ENCODE data around the gene CASP1. TPM values are rescaled to one million over a fixed set of nuclear protein-coding genes. Genes with fewer than 3 reads are reported as not detected.

CASP1 gene
- total RNA-seq, 2 experiments from 2014 or later, result 31.9 to 32.4 TPM

DNA sequence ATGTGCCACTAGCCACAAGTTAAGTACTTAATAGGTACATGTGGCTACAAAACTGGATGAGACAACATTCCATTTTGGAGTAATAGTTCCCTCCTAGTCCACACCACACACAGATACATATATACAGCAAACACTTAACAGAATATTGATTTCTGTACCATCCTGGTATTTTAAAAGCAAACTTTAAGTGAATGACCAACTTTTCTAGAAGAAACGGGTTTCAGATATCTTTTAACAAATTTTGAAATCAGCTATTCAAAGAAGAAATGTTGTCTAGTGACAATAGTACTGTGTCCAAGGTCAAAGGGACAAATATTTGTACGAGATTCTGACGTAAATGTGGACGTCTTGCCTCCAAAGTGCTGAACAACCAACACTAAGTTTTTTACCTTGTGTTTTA lies 22.5 kb upstream of the CASP1 start:
- no peak overlapping the region for H3K4me3 Mint-ChIP-seq
- H3K27ac Mint-ChIP-seq, result no peak overlapping the region
- intact Hi-C loops (cut with micrococcal nuclease), result no loop called here
- DNase-seq, result no peak
- CTCF ChIA-PET, result no interaction called here
- POLR2A ChIA-PET, result no interaction called here
- no peaks in the 10 kb centered on the region for H3K4me1 Mint-ChIP-seq (ENCODE audit: low read depth)
- ATAC-seq, result no peak
- no peaks in the 10 kb centered on the region for H3K27me3 Mint-ChIP-seq
- H3K36me3 Mint-ChIP-seq (ENCODE audit: low read depth), result no peaks in the 10 kb centered on the region
- TF ChIP-seq CTCF (IDR thresholded peaks at IDR 0.05), result no peak
- no peaks in the 10 kb centered on the region for H3K9me3 Mint-ChIP-seq

DNA sequence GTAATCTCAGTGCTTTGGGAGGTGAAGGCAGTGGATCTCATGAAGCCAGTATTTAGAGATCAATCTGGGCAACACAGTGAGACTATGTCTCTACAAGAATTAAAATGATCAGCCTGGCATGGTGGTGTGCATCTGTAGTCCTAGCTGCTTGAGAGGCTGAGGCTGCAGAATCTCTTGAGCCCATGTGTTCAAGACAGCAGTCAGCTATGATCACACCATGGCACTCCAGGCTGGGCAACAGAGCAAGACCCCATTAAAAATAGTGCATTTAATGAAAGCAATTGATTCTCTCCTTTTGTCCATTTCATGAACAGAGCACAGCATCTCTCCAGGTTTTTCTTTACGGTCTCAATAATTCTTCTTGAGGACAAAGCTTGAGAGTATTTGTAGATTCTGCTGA lies 21.5 kb upstream of the CASP1 start:
- TF ChIP-seq CTCF (IDR thresholded peaks at IDR 0.05), result no peak
- no peak for DNase-seq
- no peaks in the 10 kb centered on the region for H3K36me3 Mint-ChIP-seq (ENCODE audit: low read depth)

DNA sequence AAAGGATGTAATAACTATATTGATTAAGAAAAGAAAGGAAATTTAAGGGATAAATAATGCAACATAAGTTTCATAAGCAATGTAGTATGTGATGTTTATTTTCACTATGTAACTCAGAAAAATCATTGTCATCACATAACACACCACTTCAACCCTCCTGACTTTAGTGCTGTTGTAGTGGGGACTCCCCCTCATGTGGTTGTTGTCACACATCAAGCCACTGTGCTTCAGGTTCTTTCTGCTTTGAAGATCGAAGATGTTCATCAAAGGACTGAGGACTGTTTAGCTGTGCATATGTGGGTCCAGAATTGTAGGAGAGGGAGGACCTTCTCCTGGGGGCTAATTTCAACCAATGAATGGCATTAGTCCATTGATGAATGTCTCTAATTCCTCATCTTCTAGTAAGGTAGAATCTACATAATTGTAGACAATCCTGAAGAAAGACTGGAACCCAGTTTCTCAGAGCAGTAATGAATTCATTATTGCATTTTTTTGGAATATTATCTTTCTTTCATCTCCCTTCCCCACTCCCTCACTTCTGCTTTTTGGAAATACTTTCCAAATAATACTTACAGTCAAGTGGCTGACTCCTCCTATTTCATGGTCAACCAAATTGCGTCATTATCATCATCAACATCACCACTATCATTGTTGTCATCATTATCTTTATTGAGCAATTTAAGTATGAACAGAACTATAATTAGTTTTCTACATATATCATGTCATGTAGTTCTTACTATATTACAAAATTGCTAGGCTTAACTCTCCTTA lies 20.0 kb upstream of the CASP1 start:
- H3K27me3 Mint-ChIP-seq, result no peaks in the 10 kb centered on the region
- H3K4me3 Mint-ChIP-seq, result no peak overlapping the region
- H3K4me1 Mint-ChIP-seq (ENCODE audit: low read depth), result no peaks in the 10 kb centered on the region
- POLR2A ChIA-PET, result no interaction called here
- CTCF ChIA-PET, result no interaction called here
- intact Hi-C loops (cut with micrococcal nuclease), result no loop called here
- ATAC-seq, result peak; percentile 49
- DNase-seq, result no peak
- H3K9me3 Mint-ChIP-seq, result no peaks in the 10 kb centered on the region
- H3K36me3 Mint-ChIP-seq (ENCODE audit: low read depth), result no peaks in the 10 kb centered on the region
- no peak for TF ChIP-seq CTCF (IDR thresholded peaks at IDR 0.05)
- no peak overlapping the region for H3K27ac Mint-ChIP-seq

More for the DNA sequence above, 21.5 kb upstream of the CASP1 start:
- intact Hi-C loops (cut with micrococcal nuclease), result no loop called here
- ChIA-PET CTCF (no interaction called here), POLR2A (no interaction called here)
- H3K4me1 Mint-ChIP-seq (ENCODE audit: low read depth), result no peaks in the 10 kb centered on the region
- ATAC-seq, result no peak
- no peaks in the 10 kb centered on the region for H3K9me3 Mint-ChIP-seq
- no peak overlapping the region for H3K4me3 Mint-ChIP-seq
- H3K27ac Mint-ChIP-seq, result no peak overlapping the region
- no peaks in the 10 kb centered on the region for H3K27me3 Mint-ChIP-seq

DNA sequence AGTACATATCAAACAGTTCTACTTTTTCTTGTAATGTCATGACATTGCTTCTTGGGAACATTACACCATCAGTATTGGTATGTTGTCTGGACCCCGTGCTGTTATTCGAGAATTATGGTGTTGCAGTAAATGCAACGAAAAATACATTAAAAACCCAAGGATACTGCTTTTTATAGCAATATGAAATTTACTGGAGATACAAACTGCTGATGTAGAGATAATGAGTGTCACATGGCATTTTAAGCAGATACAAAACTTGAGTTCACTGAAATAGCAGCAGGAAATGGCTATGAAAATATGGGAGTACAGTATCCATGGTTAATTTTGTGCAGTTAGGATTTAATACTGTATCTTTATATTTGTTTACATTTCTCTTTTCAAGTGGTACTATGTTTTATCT lies 17.5 kb upstream of the CASP1 start:
- no peaks in the 10 kb centered on the region for H3K36me3 Mint-ChIP-seq (ENCODE audit: low read depth)
- no peak for ATAC-seq
- ChIA-PET POLR2A (no interaction called here), CTCF (no interaction called here)
- TF ChIP-seq CTCF (IDR thresholded peaks at IDR 0.05), result no peak
- no peaks in the 10 kb centered on the region for H3K27me3 Mint-ChIP-seq
- H3K9me3 Mint-ChIP-seq, result no peaks in the 10 kb centered on the region
- H3K4me3 Mint-ChIP-seq, result no peak overlapping the region
- H3K27ac Mint-ChIP-seq, result no peak overlapping the region
- no peaks in the 10 kb centered on the region for H3K4me1 Mint-ChIP-seq (ENCODE audit: low read depth)
- intact Hi-C loops (cut with micrococcal nuclease), result no loop called here
- DNase-seq, result no peak

DNA sequence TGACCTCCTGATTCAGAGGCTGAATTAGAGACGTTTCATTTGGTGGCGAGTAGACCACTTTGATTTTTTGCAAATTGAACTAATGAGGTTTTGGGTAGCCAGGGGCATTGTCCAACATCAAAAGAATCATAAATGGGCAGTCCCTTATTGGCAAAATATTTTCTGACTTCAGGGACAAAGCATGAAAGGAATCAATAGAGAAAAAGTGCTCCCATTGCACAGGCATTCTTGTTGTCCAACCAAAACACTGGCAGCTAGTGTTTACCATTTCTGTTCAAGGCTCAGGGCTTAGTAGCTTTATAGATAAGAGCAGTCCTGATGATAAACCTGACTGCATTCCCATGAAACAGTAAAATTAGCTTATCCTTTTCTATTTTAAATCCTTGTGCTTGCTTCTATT lies 16.6 kb upstream of the CASP1 start:
- no peak for DNase-seq

More for the DNA sequence above, 16.6 kb upstream of the CASP1 start:
- H3K27ac Mint-ChIP-seq, result no peak overlapping the region
- TF ChIP-seq CTCF (IDR thresholded peaks at IDR 0.05), result no peak
- H3K36me3 Mint-ChIP-seq (ENCODE audit: low read depth), result no peaks in the 10 kb centered on the region
- no peaks in the 10 kb centered on the region for H3K9me3 Mint-ChIP-seq
- peaks cover 8% of the 10 kb centered on the region for H3K4me1 Mint-ChIP-seq (ENCODE audit: low read depth)
- no peaks in the 10 kb centered on the region for H3K27me3 Mint-ChIP-seq
- intact Hi-C loops (cut with micrococcal nuclease), result no loop called here
- ChIA-PET CTCF (interaction anchor here (1.4 kb wide), 1 partner anchor 24 kb away, joined by 3 read pairs; no protein-coding TSS in a partner anchor), POLR2A (no interaction called here)
- H3K4me3 Mint-ChIP-seq, result no peak overlapping the region
- no peak for ATAC-seq
